GM18873 (cell line): Measurements from ENCODE around the gene PARD3.
"Not testable (repeated sequence)": the region's sequence is repeated elsewhere in the genome, so short reads cannot be mapped to it uniquely, and the experiment has no call there.

Experiments
- ATAC-seq: cut with Tn5 transposase; IDR thresholded peaks from one replicate; pipeline ENCODE4 v1.9.1; 2021; ENCODE audit warnings: mild to moderate bottlenecking, moderate library complexity, moderate number of reproducible peaks; ENCODE audit not compliant: unreplicated experiment, low FRiP score

The PARD3 gene

DNA sequence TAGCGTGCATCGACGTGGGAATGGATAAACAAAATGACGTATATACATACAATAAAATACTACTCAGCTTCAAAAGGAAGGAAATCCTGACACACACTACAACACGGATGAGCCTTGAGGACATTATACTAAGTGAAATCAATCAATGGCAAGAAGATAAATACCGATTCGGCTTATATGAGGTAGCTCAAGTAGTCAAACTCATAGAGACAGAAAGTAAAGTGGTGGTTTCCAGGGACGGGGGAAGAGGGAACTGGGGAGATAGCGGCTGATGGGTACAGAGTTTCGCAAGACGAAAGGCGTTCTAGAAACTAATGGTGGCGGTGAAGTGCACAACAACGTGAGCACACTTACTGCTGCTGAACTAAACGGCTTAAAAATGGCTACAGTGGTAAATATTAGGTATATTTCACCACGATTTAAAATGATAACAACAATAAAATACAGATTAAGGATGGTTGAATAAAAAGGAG is 516.7 kb downstream of the PARD3 start:
- ATAC-seq: no peak

DNA sequence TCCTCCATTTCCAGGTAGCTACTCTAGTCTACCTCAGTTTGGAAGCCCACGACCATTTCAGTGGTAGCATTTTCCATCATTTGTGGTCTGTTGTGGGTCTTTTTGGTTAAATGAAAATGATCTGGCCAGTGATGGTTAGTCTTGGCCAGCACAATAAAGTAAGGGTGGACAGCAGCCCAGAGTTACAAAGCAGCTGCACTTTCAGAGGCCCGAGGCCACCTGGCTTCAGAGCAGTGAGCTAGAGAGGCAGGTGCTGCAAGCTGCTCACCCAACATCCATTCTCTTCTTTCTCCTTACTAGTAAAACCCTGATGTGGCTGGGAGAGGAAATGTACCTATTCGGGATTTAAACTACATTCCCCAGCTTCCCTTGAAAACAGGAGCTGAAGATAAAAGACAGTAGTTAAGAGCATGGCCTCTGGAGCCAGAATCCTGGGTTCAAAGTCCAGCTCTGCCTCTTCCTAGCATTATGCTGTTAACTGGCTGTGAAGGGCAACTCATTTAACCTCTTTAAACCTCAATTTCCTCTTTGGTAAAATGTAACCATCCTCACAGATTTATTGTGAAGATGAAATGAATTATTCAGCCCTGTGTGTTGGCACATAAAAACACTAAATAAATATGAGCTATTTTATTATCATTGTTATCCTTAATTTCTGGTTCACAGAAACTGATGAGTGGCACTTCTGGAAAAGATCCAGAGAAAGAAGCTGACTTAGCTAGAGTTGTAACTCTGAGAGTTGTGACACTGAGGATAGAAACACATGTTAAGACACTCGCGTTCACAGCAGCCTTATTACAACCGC is 517.4 kb downstream of the PARD3 start:
- no peak for ATAC-seq

DNA sequence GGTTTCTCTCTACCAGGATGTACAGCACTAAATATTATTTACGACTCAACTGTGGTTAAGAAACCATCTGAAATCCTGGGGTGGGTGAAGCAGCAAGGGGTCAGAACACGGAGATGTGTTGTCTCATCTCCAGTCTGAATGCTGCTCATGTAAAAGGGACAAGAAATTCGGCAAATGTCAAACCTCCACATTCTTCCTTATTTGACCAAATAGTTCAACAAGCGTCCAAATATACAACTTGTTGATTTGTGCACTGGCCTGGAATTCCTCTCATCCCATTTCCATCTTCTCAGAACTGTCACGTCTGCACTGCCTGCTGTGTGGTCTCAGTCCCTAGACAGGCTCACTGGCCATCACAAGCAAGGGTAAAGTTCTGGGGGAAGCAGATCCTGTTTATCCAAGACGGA is 520.0 kb downstream of the PARD3 start:
- no peak for ATAC-seq

- ATAC-seq: no peak
Observed at GRCh38 chr10:34294137-34294536, 521.0 kb downstream of the PARD3 start.

- no peak for ATAC-seq
Observed at GRCh38 chr10:34292675-34293074, 522.4 kb downstream of the PARD3 start.

DNA sequence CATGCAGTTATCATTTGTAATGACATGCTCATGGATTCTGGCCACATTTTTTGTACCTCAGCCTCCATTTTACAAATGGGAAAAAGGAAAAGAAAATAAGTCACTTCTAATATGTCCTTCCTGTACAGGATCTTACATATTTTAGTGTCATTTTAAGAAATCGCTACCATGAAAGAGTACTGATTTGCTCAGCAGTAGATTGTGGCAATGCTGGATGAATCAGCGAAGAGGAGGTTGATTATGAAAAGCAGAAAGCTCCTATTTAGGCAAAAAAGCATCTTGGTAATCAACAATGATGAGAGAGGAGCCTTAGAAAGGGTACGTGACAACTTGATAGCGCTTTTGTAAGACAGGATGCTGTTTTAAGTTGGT is 522.9 kb downstream of the PARD3 start:
- ATAC-seq: no peak

GRCh38 chr10:34291466-34292193 is 523.5 kb downstream of the PARD3 start:
- peak; percentile 91 for ATAC-seq

GRCh38 chr10:34290412-34291081 is 524.5 kb downstream of the PARD3 start:
- ATAC-seq: no peak

DNA sequence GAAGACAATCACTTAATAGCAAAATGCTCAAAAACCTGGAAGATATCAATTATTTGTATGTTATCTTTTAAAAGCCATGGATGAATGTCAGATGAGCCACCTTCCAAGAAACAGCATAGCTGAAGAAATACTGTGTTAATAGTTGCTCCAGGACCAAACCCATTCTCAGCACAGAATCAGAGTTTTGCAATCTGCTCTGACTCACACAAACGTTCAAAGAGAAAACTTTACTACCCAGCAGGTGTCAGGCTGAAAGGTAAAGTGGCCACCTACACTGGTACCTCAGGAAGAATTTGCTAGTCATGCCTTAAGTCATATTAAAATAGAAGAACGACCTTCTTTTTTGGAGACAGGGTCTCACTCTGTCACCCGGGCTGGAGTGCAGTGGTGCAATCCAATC is 526.5 kb downstream of the PARD3 start:
- no peak for ATAC-seq

GRCh38 chr10:34286136-34286739 is 528.9 kb downstream of the PARD3 start:
- no peak for ATAC-seq

GRCh38 chr10:34281661-34282582 is 533.2 kb downstream of the PARD3 start:
- ATAC-seq: no peak

DNA sequence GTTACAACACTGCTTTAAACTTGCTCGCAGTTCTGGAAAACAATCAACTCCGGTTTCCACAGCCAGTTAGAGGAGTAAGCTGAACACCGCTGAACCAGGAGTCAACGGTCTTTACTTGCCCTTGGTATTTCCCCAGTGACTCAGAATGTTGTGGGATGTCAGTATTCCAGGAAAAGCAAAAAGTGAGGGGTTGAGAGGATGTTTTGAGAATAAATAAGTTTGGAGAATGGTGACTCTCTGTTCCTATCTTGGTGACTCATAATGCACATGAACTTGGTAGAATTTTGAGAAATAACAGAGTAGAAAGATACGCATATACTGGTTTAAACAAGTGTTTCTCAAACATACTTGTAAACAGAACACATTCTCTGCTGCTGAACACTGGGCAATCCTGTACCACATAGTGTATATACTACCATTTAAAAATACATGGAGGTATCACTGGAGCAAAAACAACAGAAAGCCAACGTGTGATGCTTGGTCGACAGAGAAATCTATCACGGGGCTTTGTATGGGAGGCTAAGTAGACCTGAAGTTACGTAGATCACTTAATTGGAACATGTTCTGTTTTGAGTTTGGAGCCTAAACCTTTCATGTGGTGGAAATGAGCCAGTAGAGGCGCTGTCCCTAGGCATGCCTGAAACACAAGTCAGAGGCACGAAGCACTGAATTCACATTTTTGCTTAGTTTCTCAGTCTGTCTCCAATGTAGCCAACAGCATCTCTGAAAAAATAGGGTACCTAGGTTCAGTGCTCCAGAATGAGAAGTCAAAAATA is 534.3 kb downstream of the PARD3 start:
- no peak for ATAC-seq

GRCh38 chr10:34275626-34276130 is 539.4 kb downstream of the PARD3 start:
- no peak for ATAC-seq

GRCh38 chr10:34274906-34275305 is 540.2 kb downstream of the PARD3 start:
- ATAC-seq: no peak

- ATAC-seq: no peak
Observed at GRCh38 chr10:34273340-34273739, 541.8 kb downstream of the PARD3 start.

GRCh38 chr10:34272316-34272715 is 542.8 kb downstream of the PARD3 start:
- no peak for ATAC-seq

DNA sequence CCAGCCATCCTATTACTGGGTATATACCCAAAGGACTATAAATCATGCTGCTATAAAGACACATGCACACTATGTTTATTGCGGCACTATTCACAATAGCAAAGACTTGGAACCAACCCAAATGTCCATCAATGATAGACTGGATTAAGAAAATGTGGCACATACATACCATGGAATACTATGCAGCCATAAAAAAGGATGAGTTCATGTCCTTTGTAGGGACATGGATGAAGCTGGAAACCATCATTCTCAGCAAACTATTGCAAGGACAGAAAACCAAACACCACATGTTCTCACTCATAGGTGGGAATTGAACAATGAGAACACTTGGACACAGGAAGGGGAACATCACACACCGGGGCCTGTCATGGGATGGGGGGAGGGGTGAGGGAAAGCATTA is 546.7 kb downstream of the PARD3 start:
- not testable (repeated sequence) for ATAC-seq

DNA sequence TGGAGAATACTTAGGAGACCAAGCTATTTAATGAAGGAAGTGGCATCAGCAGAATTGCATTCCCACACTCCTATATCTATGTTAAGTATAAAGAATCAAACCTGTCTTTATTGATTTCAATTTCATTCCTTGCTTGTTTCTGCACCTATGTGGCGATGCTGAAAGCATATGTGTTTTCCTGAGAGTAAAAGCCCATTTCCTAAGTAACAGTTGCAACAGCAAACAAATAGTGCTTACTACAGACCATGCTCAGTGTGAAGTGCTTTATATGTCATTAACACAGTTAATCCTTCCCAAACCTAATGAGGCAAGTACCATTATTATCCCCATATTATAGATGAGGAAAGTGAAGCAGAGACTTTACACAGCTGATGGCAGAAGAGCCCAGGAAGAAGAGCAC is 552.1 kb downstream of the PARD3 start:
- no peak for ATAC-seq

DNA sequence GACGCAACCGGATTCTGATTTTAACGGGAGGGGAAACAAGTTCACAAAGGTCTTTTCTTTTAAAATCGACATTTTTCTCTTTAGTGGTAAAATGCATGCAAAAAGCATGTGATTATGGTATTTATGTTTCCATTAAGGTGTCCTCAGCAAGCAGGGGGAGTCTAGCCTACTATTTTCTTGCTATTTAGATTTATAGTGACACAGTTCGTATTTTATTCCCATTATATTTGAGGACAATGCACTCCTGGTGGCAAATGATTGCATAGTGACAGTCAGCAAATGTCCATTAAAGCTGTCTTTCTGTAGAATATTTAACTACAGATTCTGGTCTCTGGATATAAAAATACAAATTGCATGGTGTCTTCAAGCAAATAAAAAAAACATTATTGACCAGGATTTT is 554.2 kb downstream of the PARD3 start:
- ATAC-seq: no peak
